ENCODE results near the gene SLC12A5.

SLC12A5 gene

GRCh38 chr20:45999557-46000261, 29.3 kb upstream of the SLC12A5 start:
- DNase-seq (ENCODE audit: low spot score), result no peak
- TF ChIP-seq CTCF (IDR thresholded peaks at IDR 0.05; ENCODE audit: extremely low read depth, missing control alignments), result no peak

- TF ChIP-seq CTCF (IDR thresholded peaks at IDR 0.05; ENCODE audit: extremely low read depth, missing control alignments), result no peak
- no peak for DNase-seq (ENCODE audit: low spot score)
These were observed 28.6 kb upstream of the SLC12A5 start for GRCh38 chr20:46000262-46000996.

DNA sequence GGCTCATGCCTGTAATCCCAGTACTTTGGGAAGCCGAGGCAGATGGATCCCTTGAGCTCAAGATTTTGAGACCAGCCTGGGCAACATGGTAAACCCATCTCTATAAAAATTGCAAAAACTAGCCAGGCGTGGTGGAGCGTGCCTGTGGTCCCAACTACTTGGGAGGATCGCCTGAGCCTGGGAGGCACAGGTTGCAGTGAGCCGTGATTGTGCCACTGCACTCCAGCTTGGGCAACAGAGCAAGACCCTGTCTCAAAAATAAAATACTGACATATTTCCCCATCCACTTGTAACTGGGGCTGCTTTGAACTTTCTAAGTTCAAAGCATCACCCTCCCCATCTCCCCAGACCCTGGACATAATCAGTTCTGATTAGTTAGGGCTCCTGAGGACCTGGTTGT, 27.5 kb upstream of the SLC12A5 start:
- no peak for DNase-seq (ENCODE audit: low spot score)
- no peak for TF ChIP-seq CTCF (IDR thresholded peaks at IDR 0.05; ENCODE audit: extremely low read depth, missing control alignments)

DNA sequence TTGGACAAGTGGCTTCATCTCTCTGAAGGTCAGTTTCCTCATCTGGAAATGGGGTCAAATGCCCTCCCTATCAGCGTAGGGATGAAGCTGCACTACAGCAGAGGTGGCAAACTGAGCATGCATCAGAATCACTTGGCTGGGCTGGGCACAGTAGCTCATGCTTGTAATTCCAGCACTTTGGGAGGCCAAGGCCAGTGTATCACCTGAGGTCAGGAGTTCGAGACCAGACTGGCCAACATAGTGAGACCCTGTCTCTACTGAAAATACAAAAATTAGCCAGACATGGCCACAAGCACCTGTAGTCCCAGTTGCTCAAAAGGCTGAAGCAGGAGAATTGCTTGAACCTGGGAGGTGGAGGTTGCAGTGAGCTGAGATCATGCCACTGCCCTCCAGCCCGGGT, 27.0 kb upstream of the SLC12A5 start:
- no peak for DNase-seq (ENCODE audit: low spot score)
- TF ChIP-seq CTCF (IDR thresholded peaks at IDR 0.05; ENCODE audit: extremely low read depth, missing control alignments), result no peak

- no peak for DNase-seq (ENCODE audit: low spot score)
- no peak for TF ChIP-seq CTCF (IDR thresholded peaks at IDR 0.05; ENCODE audit: extremely low read depth, missing control alignments)
These were observed 24.8 kb upstream of the SLC12A5 start for GRCh38 chr20:46004187-46004586.

DNA sequence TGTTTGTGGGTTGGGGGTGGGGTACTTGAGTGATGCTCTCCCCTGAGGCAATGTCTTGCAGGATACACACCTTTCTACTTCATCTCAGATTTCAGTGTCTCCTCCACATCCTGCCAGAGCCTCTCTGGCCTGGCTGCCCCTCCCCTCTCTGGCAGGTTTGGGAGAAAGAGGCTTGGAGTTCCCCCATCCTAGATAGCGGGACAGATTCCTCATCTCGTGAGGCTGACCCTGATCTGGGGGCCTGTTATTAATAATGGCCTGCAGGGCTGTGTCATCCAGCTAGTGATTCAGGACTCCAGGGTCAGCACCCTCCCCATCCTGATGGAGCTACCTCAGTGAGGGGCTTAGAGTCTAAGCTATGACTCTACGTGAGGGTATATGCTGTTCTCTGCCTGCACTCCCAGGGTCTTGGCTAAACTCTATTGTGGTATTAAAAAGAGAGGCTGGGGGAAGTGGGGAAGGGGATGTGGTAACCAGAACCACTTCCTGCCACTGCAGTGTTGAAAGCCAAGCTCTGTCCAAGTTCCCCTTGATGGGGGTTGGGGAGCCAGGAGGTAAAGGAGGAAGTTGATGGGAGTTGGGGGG, 24.0 kb upstream of the SLC12A5 start:
- no peak for DNase-seq (ENCODE audit: low spot score)
- no peak for TF ChIP-seq CTCF (IDR thresholded peaks at IDR 0.05; ENCODE audit: extremely low read depth, missing control alignments)

GRCh38 chr20:46006022-46006705, 22.9 kb upstream of the SLC12A5 start:
- no peak for TF ChIP-seq CTCF (IDR thresholded peaks at IDR 0.05; ENCODE audit: extremely low read depth, missing control alignments)
- no peak for DNase-seq (ENCODE audit: low spot score)

Measured in GM20000 (cell line).